ENCODE data around the gene TNN.

TNN gene

GRCh38 chr1:175077356-175078030, 9.9 kb downstream of the TNN start:
- no peak overlapping the region for H3K4me3 ChIP-seq (ENCODE audit: low read depth, low read length)
- no peak for DNase-seq (ENCODE audit: low read depth, low spot score)
- in situ Hi-C loops (cut with HindIII; ENCODE audit: low sequenced_read_pairs): no loop called here
- TF ChIP-seq CTCF (IDR thresholded peaks at IDR 0.05; ENCODE audit: low read depth, low read length): no peak

GRCh38 chr1:175078629-175079028, 11.0 kb downstream of the TNN start:
- in situ Hi-C loops (cut with HindIII; ENCODE audit: low sequenced_read_pairs): no loop called here
- no peak for DNase-seq (ENCODE audit: low read depth, low spot score)
- no peak for TF ChIP-seq CTCF (IDR thresholded peaks at IDR 0.05; ENCODE audit: low read depth, low read length)
- no peak overlapping the region for H3K4me3 ChIP-seq (ENCODE audit: low read depth, low read length)

DNA sequence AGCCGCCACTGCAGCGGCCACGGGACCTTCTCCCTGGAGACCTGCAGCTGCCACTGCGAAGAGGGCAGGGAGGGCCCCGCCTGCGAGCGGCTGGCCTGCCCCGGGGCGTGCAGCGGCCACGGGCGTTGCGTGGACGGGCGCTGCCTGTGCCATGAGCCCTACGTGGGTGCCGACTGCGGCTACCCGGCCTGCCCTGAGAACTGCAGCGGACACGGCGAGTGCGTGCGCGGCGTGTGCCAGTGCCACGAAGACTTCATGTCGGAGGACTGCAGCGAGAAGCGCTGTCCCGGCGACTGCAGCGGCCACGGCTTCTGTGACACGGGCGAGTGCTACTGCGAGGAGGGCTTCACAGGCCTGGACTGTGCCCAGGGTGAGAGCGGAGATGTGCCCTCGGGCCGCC, 11.7 kb downstream of the TNN start:
- no peak for TF ChIP-seq CTCF (IDR thresholded peaks at IDR 0.05; ENCODE audit: low read depth, low read length)
- no peak for DNase-seq (ENCODE audit: low read depth, low spot score)
- no peak overlapping the region for H3K4me3 ChIP-seq (ENCODE audit: low read depth, low read length)
- in situ Hi-C loops (cut with HindIII; ENCODE audit: low sequenced_read_pairs): no loop called here

DNA sequence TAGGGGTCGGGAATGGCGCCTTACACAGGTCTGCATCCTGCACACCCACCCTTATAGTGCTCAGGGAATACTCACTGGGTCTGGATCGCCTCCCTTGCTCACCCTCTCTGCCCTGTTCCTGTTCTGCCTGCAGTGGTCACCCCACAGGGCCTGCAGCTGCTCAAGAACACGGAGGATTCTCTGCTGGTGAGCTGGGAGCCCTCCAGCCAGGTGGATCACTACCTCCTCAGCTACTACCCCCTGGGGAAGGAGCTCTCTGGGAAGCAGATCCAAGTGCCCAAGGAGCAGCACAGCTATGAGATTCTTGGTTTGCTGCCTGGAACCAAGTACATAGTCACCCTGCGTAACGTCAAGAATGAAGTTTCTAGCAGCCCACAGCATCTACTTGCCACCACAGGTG, 12.4 kb downstream of the TNN start:
- H3K4me3 ChIP-seq (ENCODE audit: low read depth, low read length): no peak overlapping the region
- in situ Hi-C loops (cut with HindIII; ENCODE audit: low sequenced_read_pairs): no loop called here
- no peak for TF ChIP-seq CTCF (IDR thresholded peaks at IDR 0.05; ENCODE audit: low read depth, low read length)
- no peak for DNase-seq (ENCODE audit: low read depth, low spot score)

- DNase-seq (ENCODE audit: low read depth, low spot score): no peak
- no peak overlapping the region for H3K4me3 ChIP-seq (ENCODE audit: low read depth, low read length)
- no peak for TF ChIP-seq CTCF (IDR thresholded peaks at IDR 0.05; ENCODE audit: low read depth, low read length)
- in situ Hi-C loops (cut with HindIII; ENCODE audit: low sequenced_read_pairs): no loop called here
These were observed 14.3 kb downstream of the TNN start for GRCh38 chr1:175081983-175082382.

- H3K4me3 ChIP-seq (ENCODE audit: low read depth, low read length): no peak overlapping the region
- in situ Hi-C loops (cut with HindIII; ENCODE audit: low sequenced_read_pairs): no loop called here
- TF ChIP-seq CTCF (IDR thresholded peaks at IDR 0.05; ENCODE audit: low read depth, low read length): no peak
- no peak for DNase-seq (ENCODE audit: low read depth, low spot score)
These were observed 20.9 kb downstream of the TNN start for GRCh38 chr1:175088525-175088951.
